Prostate gland (tissue), 2 donors: ENCODE data around the gene PHF3. TPM values are rescaled to one million over a fixed set of nuclear protein-coding genes. Genes with fewer than 3 reads are reported as not detected.

Source experiments
- DNase-seq: peaks from one replicate; pipeline ENCODE4 v3.0.0-alpha.2; 2019; ENCODE audit warnings: low spot score
- H3K27ac ChIP-seq, 2 donors: fragments of 200-600 bp; sonication (generic); 2 replicates each; pipeline ENCODE4 v1.5.1; 2017 to 2019
- H3K27me3 ChIP-seq: fragments of 200-600 bp; sonication (generic); replicated peaks from 2 replicates; pipeline ENCODE4 v1.5.1; 2019; ENCODE audit not compliant: insufficient read depth
- H3K36me3 ChIP-seq, 2 donors: fragments of 200-600 bp; sonication (generic); 1 replicate in 1 of 2; 2 replicates in 1 of 2; pipeline versions ENCODE4 v1.5.1 to v1.8.1; 2017 to 2019
- H3K4me1 ChIP-seq: fragments of 200-600 bp; sonication (generic); replicated peaks from 2 replicates; pipeline ENCODE4 v1.5.1; 2019
- H3K4me3 ChIP-seq, 2 donors: fragments of 200-600 bp; sonication (generic); 2 replicates each; pipeline ENCODE4 v1.5.1; 2017 to 2019
- H3K9me3 ChIP-seq: fragments of 200-600 bp; sonication (generic); 2 replicates; pipeline ENCODE4 v1.5.1; 2017
- CTCF ChIP-seq, 4 experiments: fragments of 200-600 bp in 2 of 4; fragments of 450-650 bp in 2 of 4; sonication (generic) in 2 of 4; IDR thresholded peaks; 1 replicate in 3 of 4; 2 replicates in 1 of 4; pipeline ENCODE4 v1.5.1; 2016 to 2019; ENCODE audit warnings: antibody characterized with exemption in 4 of 4, mild to moderate bottlenecking in 2 of 4, moderate library complexity in 2 of 4
- POLR2A ChIP-seq: fragments of 450-650 bp; IDR thresholded peaks from one replicate; pipeline ENCODE4 v1.6.1; 2016; ENCODE audit warnings: antibody characterized with exemption, mild to moderate bottlenecking
- POLR2AphosphoS5 ChIP-seq: sonication (generic); formaldehyde crosslinking; IDR thresholded peaks from one replicate; pipeline ENCODE4 v1.6.1; 2017; ENCODE audit warnings: antibody characterized with exemption
- WGBS: methylation state at CpG from one replicate; pipeline ENCODE4 v1.1.5; 2018; 5-methylcytosine and 5-hydroxymethylcytosine counted together
- intact Hi-C: fragments of 100-400 bp; cut with DNase I; formaldehyde crosslinking; loops from one replicate; pipeline ENCODE4 v1.14.2; 2022
- total RNA-seq, 2 donors: library from RNA; depleted of rRNA; stranded (reverse); fragments of >200 nt; gene quantifications; one replicate each; pipeline ENCODE4 v1.1.0, GENCODE V29; 2016

The PHF3 gene
- total RNA-seq, 2 donors from 2014 or later, result 47.6 to 63.9 TPM

DNA sequence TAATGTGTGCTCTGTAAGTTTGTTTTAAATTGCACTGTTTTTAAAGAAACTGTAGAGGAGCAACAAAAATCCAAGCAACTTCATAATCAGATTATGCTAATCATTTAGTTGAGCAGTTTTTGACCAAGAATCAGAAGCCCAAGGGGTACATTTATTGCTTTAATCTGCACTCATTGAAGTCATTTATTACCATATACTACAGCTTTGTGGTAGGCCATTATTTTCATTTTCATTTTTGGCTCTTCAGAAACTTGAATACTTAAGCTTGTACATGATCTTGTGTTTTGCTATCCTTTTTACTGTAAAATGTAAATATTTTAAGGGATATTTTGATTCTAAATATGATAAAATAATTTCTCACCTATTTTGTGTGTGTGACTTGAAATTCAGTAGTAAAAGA, 78.5 kb downstream of the PHF3 start:
- no peaks in the 10 kb centered on the region for H3K36me3 ChIP-seq
- intact Hi-C loops, result no loop called here
- DNase-seq, result no peak
- no peak for TF ChIP-seq POLR2AphosphoS5
- no peak for TF ChIP-seq POLR2A
- TF ChIP-seq CTCF (IDR thresholded peaks at IDR 0.05), result no peak
- no peak overlapping the region for H3K27ac ChIP-seq
- no peak overlapping the region for H3K4me3 ChIP-seq
- H3K27me3 ChIP-seq, result no peaks in the 10 kb centered on the region
- H3K9me3 ChIP-seq, result no peaks in the 10 kb centered on the region
- H3K4me1 ChIP-seq, result no peaks in the 10 kb centered on the region

- Histone ChIP-seq H3K4me3 (no peak overlapping the region), H3K9me3 (no peaks in the 10 kb centered on the region), H3K4me1 (no peaks in the 10 kb centered on the region), H3K27ac (no peak overlapping the region), H3K36me3 (no peaks in the 10 kb centered on the region), H3K27me3 (no peaks in the 10 kb centered on the region)
- no peak for TF ChIP-seq POLR2A
- TF ChIP-seq CTCF (IDR thresholded peaks at IDR 0.05), result no peak
- TF ChIP-seq POLR2AphosphoS5, result no peak
- WGBS, result 98% methylated on average over 2 of the region's 2 CpGs
- DNase-seq, result no peak
- intact Hi-C loops, result no loop called here
These were observed 80.6 kb downstream of the PHF3 start for GRCh38 chr6:63716169-63716568.

DNA sequence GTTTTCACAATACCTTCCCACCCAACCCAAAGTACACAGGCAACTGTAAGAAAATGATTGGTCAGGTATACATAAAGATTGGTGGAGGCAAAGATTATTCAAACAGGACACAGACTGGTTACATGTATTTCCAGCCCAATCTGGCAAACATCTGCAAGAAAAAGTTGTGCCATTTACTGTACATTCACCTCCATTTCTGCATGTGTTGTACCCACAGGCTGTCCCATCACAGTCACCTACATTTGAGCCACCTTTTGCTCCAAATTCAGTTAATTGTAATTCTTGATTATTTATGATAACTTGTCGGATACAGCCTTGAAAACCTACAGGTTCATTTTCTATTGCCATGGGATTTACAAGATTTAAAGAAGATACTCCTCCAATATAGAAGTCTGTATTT, 85.6 kb downstream of the PHF3 start:
- H3K4me3 ChIP-seq, result no peak overlapping the region
- intact Hi-C loops, result no loop called here
- no peaks in the 10 kb centered on the region for H3K9me3 ChIP-seq
- DNase-seq, result no peak
- no peaks in the 10 kb centered on the region for H3K36me3 ChIP-seq
- no peak for TF ChIP-seq CTCF (IDR thresholded peaks at IDR 0.05)
- TF ChIP-seq POLR2AphosphoS5, result no peak
- no peak for TF ChIP-seq POLR2A
- no peak overlapping the region for H3K27ac ChIP-seq
- 77% methylated on average over 1 of the region's 1 CpG for WGBS
- no peaks in the 10 kb centered on the region for H3K4me1 ChIP-seq
- H3K27me3 ChIP-seq, result no peaks in the 10 kb centered on the region

DNA sequence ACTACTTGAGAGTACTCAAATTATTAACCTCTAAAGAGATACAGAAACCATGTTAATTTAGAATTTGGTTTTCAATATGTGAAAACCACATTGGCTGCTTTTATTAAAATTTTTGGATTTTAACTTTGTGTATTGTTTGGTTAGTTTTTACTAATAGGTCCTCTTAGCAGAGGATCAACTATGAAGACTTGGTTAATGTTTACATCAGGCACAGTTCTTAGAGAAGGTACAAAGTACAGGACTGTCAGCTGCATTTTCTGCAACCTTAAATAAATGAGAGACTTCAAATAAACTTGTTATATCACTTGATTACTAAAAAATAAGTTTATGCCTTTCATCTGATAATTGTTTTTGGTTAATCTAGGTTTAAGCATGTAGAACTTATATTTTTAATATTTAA, 89.1 kb downstream of the PHF3 start:
- no peak for TF ChIP-seq POLR2AphosphoS5
- TF ChIP-seq CTCF (IDR thresholded peaks at IDR 0.05), result no peak
- TF ChIP-seq POLR2A, result no peak
- H3K4me3 ChIP-seq, result no peak overlapping the region
- H3K27me3 ChIP-seq, result no peaks in the 10 kb centered on the region
- no peaks in the 10 kb centered on the region for H3K4me1 ChIP-seq
- no peaks in the 10 kb centered on the region for H3K36me3 ChIP-seq
- H3K27ac ChIP-seq, result no peak overlapping the region
- intact Hi-C loops, result no loop called here
- H3K9me3 ChIP-seq, result no peaks in the 10 kb centered on the region
- DNase-seq, result no peak

GRCh38 chr6:63730311-63730710, 94.7 kb downstream of the PHF3 start:
- TF ChIP-seq CTCF (IDR thresholded peaks at IDR 0.05) (no peak), POLR2A (no peak), POLR2AphosphoS5 (no peak)
- Histone ChIP-seq H3K27me3 (no peaks in the 10 kb centered on the region), H3K4me1 (no peaks in the 10 kb centered on the region), H3K36me3 (no peaks in the 10 kb centered on the region), H3K4me3 (no peak overlapping the region), H3K27ac (no peak overlapping the region), H3K9me3 (no peaks in the 10 kb centered on the region)
- intact Hi-C loops, result no loop called here
- no peak for DNase-seq
